GM18870 (cell line): ENCODE results near the gene BIRC7.

Experiments used
- ATAC-seq: cut with Tn5 transposase; IDR thresholded peaks from one replicate; pipeline ENCODE4 v1.9.1; 2021; ENCODE audit warnings: moderate library complexity; ENCODE audit not compliant: unreplicated experiment

The BIRC7 gene

DNA sequence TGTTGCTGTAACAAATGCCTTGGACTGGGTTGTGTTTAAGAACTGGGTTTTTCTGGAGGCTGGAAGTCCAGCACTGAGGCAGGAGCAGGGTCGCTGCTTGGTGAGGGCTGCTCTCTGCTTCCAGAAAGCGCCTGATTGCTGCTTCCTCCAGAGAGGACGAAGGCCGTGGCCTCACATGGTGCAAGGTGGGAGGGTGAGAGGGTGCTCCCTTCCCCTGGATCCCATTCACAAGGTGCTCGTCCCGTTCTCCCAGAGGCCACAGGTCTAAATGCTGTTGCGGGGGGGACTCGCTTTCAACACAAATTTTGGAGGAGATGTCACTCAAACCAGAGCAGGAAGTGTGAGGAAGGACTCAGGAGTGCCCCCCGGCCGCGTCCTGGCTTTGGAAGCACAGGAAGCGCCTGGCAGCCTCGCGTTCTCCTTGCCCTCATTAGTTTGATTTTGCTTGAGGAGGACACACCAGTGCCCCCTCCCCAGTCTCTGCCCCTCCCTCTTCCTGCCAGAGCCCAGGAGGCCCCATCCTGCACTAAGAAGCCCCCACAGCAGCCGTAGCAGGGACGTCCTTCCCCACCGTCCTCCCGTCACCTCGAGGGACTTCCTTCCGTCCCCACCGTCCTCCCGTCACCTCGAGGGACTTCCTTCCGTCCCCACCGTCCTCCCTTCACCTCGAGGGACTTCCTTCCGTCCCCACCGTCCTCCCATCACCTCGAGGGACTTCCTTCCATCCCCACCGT is 26.3 kb downstream of the BIRC7 start:
- no peak for ATAC-seq

DNA sequence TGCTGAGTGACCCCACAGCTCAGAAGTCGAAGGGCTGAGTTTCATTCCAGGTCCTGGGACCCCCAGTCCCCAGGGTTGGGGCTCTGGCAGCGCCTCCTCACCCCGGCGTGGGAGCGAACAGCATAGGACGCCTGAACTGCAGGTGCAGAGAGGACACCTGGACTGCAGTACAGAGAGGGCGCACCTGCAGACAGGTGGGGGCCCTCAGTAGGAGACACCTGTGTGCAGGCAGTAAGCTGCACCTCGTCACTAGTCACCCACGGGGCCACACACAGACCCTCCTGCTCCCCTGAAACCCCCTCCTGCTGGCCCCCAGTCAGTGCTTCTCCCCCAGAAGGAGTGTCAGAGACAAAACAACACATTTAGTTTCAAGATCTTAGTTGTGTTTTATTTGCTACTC is 27.1 kb downstream of the BIRC7 start:
- ATAC-seq = no peak

DNA sequence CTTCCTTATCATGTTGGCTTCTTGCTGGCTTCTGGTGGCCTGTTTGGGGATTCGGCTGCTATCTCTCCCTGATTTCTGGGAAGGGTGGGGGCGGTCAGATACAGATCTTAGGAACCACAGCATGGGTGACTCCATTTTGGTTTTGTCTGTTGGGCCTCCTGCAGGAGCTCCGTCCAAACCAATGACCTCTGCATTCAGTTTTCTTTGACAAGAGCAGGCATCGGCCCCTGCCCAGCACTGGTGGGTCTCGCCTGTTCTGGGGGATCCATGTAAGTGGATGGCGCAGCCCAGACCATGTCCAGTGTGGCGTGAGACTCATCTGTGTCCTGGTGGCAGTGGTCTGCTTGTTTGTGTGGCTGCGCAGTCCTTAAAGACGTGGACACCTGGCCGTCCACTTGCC is 28.3 kb downstream of the BIRC7 start:
- no peak for ATAC-seq

DNA sequence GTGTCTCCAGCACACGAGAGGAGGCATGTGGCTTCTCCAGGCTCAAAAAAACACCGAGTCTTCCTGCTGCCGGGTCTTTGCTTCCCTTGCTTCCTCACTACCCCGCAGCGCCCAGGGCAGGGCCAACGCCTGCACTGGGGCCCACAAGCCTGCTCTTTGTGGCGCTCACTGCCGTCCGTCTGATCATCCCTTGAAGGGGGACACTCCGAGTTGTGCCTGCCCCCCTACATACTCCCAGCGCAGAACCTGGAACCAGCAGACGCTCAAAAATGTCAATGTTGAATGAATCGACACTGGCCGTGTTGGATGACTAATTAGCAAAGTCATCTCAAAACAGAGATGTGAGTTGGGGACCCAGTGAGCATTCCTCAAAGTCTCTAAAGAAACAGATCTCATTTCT is 28.8 kb downstream of the BIRC7 start:
- ATAC-seq = no peak

DNA sequence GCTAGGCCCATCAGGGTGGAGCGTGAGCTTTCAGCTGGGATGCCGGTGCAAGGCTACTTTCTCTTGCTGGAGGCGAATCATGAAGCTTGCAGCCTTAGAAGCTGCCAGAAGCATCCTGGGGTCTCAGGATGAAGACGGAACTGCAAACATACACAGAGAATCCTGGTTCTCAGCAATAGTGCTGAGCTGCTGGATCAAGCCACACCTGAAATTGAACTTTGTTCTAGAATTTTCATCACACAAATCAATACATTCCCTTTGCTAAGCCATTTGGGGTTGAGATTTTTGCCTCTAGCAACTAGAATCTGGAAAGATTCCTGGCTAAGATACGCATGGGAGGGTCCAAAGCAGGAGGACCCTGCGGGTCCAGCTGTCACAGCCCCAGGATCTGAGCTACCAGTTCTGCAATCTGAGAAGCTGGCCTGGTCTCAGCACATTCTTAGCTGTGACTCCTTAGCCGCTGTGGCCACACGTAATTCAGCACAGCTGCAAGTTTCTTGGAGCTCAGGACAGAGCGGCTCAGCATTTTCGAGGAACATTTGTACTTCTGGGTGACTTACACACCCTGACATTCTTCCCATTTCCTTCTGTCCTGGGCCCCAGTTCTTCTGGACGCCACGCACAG is 30.3 kb downstream of the BIRC7 start:
- no peak for ATAC-seq

DNA sequence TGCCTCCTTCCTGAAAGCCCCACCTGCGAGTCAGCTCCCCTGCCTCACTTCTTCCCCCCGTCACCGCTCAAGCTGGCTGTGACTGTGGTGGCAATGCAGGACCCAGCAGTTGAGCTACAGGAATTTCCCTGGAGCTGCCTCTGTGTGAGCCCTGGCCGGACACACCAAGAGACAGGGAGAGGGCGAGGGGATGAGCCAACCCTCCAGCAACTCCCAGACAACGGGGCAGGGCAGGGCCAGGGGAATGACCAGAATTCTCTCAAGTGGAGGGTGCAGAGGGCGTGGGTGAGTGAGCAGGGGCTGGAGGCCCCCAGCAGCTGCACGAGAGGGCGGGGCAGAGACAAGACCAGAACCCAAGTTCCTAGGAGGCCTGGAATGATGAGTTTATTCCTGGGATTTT is 32.0 kb downstream of the BIRC7 start:
- no peak for ATAC-seq

DNA sequence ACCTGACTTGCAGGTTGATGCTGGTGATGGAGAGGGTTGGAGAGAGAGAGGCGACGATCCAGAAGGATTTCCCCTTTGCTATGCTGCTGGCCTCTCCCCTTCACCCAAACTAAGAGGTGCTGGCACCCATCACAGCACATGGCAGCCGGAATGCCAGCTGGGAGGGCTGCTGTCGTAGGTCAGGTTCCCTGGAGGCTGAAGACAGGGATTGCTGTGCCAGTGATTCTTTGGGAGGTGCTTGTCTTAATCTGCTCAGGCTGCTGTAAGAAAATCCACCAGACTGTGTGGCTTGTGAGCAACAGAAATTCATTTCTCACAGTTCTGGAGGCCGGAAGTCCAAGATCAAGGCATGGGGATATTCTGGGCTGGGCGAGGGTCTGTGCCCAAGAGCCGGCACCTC is 32.6 kb downstream of the BIRC7 start:
- no peak for ATAC-seq

DNA sequence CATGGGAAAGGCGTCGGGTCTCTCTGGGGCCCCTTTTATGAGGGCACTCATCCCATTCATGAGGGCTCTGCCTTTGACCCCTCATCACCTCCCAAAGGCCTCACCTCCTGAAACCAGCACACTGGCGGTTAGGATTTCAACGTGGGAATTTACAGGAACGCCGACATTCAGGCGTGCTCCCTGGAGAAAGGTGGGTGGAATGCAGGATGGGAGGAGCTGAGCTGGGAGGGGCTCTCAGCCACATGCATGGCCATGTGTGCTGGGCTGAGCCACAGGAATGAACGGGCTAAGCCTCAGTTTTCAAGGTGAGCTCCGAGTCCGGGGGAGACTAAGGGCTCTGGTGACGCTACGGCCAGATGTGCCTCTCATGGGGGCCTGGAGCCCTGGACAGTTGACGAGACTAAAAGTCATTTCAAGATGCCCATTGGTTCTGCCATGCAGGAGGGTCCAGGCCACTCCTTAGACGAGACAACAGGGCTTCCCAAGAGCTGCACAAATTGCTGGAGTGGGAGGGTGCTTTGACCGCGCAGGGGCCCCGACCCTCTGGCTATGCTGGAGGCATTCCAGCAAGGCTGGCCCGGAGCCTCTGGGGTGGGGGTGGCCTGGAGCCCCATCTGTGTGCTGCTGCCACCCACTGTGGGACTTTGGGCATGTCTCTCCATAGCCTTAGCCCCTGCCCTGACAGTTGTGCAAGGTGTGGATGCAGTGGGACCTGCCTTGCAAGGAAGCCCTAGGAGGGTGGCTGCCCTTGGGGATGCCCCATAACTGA is 33.1 kb downstream of the BIRC7 start:
- ATAC-seq = no peak

DNA sequence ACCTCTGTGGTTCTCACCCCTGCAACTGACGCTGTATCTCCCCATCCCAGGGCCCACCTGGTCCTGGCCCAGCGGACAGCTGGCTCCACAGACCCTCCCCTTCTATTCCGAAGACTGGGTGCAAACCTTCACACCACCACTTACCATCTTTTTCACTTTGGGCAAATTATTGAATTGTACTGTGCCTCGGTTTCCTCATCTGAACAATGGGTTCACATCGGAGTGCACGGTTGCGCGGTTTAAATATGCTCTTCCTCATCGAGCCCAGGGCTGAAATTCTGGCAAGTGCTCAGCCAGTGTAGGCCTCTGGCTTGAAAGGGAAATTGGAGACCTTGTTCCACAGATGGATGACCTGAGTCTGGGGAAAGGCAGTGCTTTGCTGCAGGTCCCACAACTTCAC is 34.0 kb downstream of the BIRC7 start:
- no peak for ATAC-seq

DNA sequence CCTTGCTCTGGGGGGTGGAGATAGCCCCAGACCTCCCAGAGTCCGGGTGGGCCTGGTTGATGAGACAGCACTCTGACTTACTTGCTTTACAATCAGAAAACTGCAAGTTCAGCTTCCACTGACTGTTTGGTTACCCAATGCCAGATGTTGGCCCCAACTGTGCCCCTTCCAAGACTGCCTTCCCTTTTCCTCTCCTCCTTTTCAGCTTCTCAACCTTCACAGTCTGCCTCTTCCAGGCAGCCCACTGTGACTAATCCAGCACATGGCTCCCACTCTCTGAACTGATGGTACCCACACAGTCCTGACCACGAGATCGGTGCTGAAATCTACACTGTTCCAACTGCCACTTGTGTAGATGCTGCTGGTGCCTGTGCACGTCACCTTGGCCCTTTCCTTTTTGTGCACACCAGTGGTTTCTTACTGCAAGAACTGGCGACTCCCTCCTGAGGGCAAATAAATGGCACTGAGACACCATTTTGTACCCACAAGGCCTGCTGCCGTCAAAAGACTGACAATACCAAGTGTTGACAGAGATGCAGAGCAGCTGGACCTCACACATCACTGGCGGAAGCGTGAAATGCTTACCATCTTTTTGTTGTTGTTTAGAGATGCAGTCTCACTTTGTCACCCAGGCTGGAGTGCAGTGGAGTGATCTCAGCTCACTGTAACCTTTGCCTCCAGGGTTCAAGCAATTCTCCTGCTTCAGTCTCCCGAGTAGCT is 35.1 kb downstream of the BIRC7 start:
- ATAC-seq = no peak

DNA sequence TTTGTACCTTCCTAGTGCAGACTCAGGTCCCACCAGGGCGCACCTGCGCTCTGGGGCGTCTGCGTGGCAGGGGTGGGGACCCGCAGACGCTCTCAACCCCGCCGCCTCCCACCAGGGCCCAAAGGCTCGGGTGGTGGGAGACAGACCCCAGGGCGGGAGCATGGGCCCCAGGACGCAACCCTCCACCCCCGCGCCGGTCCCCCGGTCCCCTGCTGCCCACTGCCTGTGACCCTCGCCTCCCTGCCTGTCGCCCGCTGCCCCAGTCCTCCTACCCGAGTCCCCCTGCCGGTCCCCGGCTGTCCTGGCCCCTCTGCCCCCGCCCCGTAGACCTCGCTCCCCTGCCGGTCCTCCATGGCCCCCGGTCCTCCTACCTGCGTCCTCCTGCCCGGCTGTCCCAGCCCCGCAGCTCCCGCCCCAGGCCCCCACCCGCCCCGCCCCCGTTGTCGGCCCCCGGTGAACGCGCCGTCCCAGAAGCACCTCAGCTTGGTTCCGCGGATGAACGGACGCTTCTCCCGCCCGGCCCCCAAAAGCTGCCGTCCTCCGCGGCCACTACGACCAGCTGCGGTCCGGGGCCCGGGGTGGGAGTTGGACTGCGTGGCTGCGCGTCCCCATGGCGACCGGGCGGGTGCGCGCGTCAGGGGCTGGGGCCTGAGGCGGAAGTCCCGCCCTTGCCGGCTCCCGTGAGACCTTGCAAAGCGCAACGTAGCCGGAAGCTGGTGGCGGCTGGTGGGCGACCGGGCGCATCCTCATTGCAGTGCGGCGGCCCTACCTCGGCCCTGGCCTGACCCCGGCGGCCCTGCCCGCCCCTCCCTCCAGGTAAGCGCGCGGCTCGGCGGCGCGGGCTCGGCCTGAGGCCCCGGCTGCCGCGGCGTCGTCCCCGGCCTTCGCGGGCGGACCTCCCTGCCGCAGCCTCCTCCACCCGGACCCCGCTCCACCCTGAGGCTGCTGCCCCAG is 36.7 kb downstream of the BIRC7 start, which contains the start of gene ARFGAP1:
Gene ARFGAP1 (plus strand): TSS at position 709 of the 954 bp plus-strand sequence. CDS start 2,768 bp downstream, outside the sequence.
- ATAC-seq = no peak

DNA sequence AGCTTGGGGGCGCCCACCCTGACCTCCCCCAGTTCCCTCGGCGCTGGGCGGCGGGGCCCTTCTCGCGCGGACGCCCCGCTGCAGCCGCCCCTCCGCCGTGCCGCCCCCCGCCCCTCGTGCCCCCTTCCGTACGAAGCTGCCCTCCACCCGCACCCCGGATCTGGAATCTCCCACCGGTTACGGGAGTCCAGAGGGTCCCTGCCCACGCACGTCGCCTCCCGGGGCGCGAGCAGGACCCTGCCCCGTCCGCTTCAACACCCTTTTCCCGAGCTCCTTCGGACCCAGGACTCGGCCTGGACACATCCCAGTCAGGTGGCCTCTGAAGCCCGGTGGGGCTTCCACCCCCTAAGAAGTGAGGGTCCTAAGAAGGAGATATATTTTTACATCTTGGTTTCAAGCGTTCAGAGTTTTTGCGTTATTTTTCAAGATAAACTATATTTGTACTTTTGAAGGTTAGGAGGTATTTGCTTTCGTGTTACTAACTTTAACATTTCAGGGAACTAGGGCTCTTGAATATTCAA is 37.4 kb downstream of the BIRC7 start:
- ATAC-seq = no peak

DNA sequence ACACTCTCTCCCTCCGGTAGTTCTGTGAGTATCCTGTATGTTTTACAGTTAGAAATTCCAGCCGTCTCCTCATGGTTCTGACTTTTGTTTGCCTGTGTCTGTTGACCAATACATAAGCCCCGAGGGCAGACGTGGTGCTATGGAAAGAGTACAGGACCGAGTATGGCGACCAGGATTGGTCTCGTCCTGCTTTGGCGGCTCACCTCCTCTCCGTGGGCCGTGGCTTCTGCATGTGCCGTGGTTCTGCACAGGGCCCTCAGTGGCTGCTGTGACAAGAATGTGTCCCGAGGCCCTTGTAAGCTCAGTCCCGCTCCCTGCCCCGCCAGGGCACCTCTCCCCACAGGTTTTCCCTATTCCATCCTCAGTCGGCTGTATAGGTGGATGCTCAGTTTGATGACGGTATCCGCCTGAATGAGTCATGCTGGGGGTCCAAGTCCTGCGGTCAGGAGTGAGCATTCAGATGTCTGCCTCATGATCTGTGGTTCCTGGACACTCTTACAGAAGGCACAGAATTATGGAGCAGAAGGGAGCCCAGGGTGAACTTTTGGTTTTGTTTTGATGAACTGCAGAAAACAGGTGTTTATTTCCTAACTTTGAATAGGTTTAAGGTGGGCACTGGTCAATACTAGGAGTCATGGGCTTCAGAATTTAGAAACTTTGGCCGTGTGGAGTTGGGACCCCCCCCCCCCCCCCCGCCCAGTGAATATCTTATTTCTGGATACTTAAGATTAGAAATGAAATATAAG is 38.1 kb downstream of the BIRC7 start:
- no peak for ATAC-seq

DNA sequence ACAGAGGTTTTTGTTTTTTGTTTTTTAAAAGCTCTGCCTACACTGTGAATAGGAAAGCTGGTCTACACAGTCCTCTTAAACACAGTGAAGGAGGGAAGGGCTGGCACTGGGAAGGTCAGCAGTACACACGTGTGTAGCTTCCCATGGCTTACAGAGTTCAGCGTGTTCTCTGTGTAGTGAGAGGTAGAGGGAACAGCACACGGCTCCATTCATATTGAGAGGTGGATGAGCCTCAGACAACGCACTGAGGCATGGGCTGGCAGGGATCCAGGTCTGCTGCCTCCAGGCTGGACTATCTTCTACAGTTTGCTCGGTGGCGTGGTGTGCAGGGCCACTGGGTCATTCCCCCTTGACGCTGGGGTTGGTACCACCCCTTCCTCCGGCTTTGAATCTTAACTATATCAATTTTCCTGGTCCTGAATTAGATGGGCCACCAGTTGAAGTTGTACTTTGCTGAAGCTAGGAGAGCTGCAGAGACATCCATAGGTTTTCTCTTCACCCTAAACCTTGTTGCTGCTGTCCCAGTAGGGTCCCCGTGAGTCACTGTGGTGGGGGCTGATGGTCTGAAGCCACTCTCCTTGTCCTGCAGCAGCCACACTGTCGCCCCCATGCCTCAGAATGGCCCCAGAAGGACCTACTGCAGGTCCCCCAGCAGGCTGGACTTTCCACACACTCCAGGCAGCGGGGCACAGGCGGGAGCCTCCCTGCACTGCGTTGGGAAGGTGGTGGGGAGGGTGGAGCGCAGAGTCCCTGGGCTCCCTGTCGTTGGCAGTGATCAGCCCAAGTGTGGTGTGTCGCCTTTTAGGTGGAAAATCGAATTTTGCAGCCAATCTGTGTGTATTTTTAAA is 38.9 kb downstream of the BIRC7 start:
- no peak for ATAC-seq

DNA sequence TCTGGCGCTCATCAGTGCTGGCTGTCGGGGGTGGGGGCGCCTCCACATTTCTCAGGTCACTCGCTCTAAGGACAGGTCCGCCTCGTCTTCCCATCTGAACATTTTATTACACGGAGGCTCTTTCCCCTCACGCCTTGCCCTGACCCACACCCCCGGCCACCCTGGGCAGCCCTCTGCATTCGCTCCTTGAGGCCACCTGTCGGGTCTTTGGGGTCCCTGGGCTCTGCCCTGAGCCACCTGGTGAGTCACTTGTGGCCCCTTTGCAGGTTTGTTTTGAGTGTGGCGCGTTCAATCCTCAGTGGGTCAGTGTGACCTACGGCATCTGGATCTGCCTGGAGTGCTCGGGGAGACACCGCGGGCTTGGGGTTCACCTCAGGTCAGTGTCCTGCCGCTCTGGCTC is 40.1 kb downstream of the BIRC7 start:
- no peak for ATAC-seq

DNA sequence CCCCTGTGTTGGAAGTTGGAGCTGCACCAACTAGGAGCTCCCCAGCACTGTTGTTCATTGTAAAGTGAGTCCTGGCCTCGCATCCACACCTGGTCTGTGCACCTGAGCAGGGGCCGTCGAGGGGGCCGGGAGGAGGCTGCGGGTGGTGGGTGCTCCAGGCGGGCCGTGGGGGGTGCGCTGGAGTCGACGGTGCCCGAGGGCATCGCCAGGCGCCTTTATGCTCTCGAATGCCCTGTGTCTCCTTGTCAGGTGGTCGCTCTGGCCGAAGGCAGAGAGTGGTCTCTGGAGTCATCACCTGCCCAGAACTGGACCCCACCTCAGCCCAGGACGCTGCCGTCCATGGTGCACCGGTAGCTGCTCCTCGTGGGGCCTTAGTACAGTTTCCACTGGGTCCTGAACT is 41.3 kb downstream of the BIRC7 start:
- ATAC-seq = no peak

DNA sequence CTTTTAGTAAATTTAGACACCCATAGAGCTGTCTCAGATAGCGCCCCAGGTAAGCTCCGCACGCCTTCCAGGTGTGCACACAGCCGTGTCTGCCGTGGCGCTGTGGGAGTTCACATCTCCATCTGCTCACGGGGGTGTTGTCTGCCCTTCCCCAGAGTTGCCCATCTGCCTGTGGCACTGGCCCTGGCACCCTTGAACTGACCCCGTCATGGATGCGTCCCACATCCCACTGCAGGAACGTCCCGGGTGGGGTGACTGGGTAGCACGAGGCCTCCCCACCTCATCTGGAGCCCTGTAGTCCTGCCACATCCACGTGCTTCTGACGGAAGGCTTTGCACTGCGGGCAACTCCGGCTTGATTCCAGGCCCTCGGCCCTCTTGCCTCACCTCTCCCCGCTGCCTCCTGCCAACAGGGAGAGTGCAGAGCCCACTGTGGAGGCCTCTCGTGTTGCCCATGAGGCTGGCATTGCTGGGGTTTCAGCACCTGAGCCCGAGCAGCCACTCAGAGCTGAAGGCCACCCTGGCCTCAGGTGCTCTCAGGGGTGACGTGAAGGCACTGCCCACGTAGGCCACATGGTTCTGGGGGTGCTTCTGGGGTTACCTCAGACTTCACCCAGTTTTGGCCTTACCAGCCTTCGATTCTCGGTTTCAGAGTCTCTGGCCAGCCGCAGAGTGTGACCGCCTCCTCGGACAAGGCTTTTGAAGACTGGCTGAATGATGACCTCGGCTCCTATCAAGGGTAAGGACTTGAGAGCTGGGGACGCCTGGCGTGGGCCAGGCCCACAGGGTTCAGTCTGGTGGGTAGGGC is 42.0 kb downstream of the BIRC7 start:
- no peak for ATAC-seq

DNA sequence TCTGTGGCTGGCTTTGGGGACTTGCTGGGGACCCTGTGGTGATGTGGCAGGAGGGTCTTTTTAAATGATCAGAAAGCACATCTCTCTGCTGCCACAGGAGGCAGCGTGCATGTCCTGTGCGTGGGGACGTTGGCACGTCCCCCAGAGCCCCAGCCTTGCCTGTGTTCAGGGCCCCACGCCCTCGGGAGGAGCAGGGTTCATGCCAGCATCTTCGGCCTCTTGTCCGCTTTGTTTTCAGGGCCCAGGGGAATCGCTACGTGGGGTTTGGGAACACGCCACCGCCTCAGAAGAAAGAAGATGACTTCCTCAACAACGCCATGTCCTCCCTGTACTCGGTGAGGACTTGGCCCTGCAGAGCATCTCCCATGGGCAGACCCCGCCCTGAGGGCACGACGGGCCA is 43.0 kb downstream of the BIRC7 start:
- ATAC-seq = no peak
